ENCODE measurements around the gene PRDM10. TPM values are rescaled to one million over a fixed set of nuclear protein-coding genes. Genes with fewer than 3 reads are reported as not detected.
"Not testable (repeated sequence)": the region's sequence is repeated elsewhere in the genome, so short reads cannot be mapped to it uniquely, and the experiment has no call there.

Gene PRDM10
- total RNA-seq, 1 donor from 2014 or later: 7.9 TPM

GRCh38 chr11:129880311-129880710 lies 122.3 kb downstream of the PRDM10 start:
- no peak overlapping the region for H3K4me3 ChIP-seq (ENCODE audit: low read depth, low read length)
- DNase-seq (ENCODE audit: low read depth): no peak
- TF ChIP-seq CTCF (conservative IDR thresholded peaks at IDR 0.05; ENCODE audit: low read depth, low read length): no peak

GRCh38 chr11:129871914-129872313 lies 130.7 kb downstream of the PRDM10 start:
- DNase-seq (ENCODE audit: low read depth): no peak
- no peak overlapping the region for H3K4me3 ChIP-seq (ENCODE audit: low read depth, low read length)
- TF ChIP-seq CTCF (conservative IDR thresholded peaks at IDR 0.05; ENCODE audit: low read depth, low read length): no peak

GRCh38 chr11:129868626-129869025 lies 134.0 kb downstream of the PRDM10 start:
- not testable (repeated sequence) for H3K4me3 ChIP-seq (ENCODE audit: low read depth, low read length); DNase-seq (ENCODE audit: low read depth)

- DNase-seq (ENCODE audit: low read depth): no peak
- TF ChIP-seq CTCF (conservative IDR thresholded peaks at IDR 0.05; ENCODE audit: low read depth, low read length): no peak
- H3K4me3 ChIP-seq (ENCODE audit: low read depth, low read length): no peak overlapping the region
Measured at GRCh38 chr11:129866311-129866710, 136.3 kb downstream of the PRDM10 start.

GRCh38 chr11:129865701-129866100 lies 136.9 kb downstream of the PRDM10 start:
- H3K4me3 ChIP-seq (ENCODE audit: low read depth, low read length): no peak overlapping the region
- no peak for TF ChIP-seq CTCF (conservative IDR thresholded peaks at IDR 0.05; ENCODE audit: low read depth, low read length)
- no peak for DNase-seq (ENCODE audit: low read depth)

- DNase-seq (ENCODE audit: low read depth): no peak
- no peak for TF ChIP-seq CTCF (conservative IDR thresholded peaks at IDR 0.05; ENCODE audit: low read depth, low read length)
- no peak overlapping the region for H3K4me3 ChIP-seq (ENCODE audit: low read depth, low read length)
Measured at GRCh38 chr11:129864811-129865210, 137.8 kb downstream of the PRDM10 start.

- TF ChIP-seq CTCF (conservative IDR thresholded peaks at IDR 0.05; ENCODE audit: low read depth, low read length): no peak
- peak; percentile 88 for DNase-seq (ENCODE audit: low read depth)
- no peak overlapping the region for H3K4me3 ChIP-seq (ENCODE audit: low read depth, low read length)
Measured at GRCh38 chr11:129861702-129862522, 140.7 kb downstream of the PRDM10 start.

All from epithelial cell of proximal tubule (primary cell).